Transverse colon (tissue), 4 donors: ENCODE data around the gene COMMD9.

ENCODE experiments used
- CTCF ChIP-seq, 5 experiments: fragments of 200-600 bp in 3 of 5; fragments of 450-650 bp in 2 of 5; sonication (generic) in 3 of 5; IDR thresholded peaks; 1 replicate in 2 of 5; 2 replicates in 3 of 5; pipeline ENCODE4 v1.5.1; 2016 to 2017; ENCODE audit warnings: antibody characterized with exemption in 5 of 5, inconsistent platforms in 3 of 5, mild to moderate bottlenecking in 2 of 5, moderate library complexity in 1 of 5
- EP300 ChIP-seq: sonication (generic); formaldehyde crosslinking; IDR thresholded peaks from one replicate; pipeline ENCODE4 v1.6.1; 2017; ENCODE audit warnings: antibody characterized with exemption, low read depth
- POLR2A ChIP-seq: fragments of 450-650 bp; IDR thresholded peaks from one replicate; pipeline ENCODE4 v1.6.1; 2016; ENCODE audit warnings: antibody characterized with exemption, mild to moderate bottlenecking, moderate library complexity
- POLR2AphosphoS5 ChIP-seq, 3 donors: sonication (generic); formaldehyde crosslinking; IDR thresholded peaks; one replicate each; pipeline ENCODE4 v1.6.1; 2016; ENCODE audit warnings: antibody characterized with exemption in 3 of 3

- TF ChIP-seq POLR2A (no peak), CTCF (IDR thresholded peaks at IDR 0.05) (no peak), POLR2AphosphoS5 (IDR thresholded peaks at IDR 0.05) (no peak), EP300 (no peak)
Observed at GRCh38 chr11:36316049-36316448, 26.8 kb upstream of the COMMD9 start.
